ENCODE data around the gene AGBL1.

The AGBL1 gene

GRCh38 chr15:86079508-86080266 is at the start of gene AGBL1:
TSS of gene AGBL1 (plus strand) at chr15:86079871.
- DNase-seq (ENCODE audit: low read depth), result no peak

- DNase-seq (ENCODE audit: low read depth), result no peak
Observed at GRCh38 chr15:86034904-86035303, 44.8 kb upstream of the AGBL1 start.

GRCh38 chr15:86036243-86036642 is 43.4 kb upstream of the AGBL1 start:
- DNase-seq (ENCODE audit: low read depth), result no peak

- no peak for DNase-seq (ENCODE audit: low read depth)
Observed at GRCh38 chr15:86038491-86038890, 41.2 kb upstream of the AGBL1 start.

- no peak for DNase-seq (ENCODE audit: low read depth)
Observed at GRCh38 chr15:86040356-86041033, 39.2 kb upstream of the AGBL1 start.

- DNase-seq (ENCODE audit: low read depth), result no peak
Observed at GRCh38 chr15:86041399-86041798, 38.3 kb upstream of the AGBL1 start.

GRCh38 chr15:86042226-86042625 is 37.4 kb upstream of the AGBL1 start:
- DNase-seq (ENCODE audit: low read depth), result no peak

- no peak for DNase-seq (ENCODE audit: low read depth)
Observed at GRCh38 chr15:86044981-86045380, 34.7 kb upstream of the AGBL1 start.

- no peak for DNase-seq (ENCODE audit: low read depth)
Observed at GRCh38 chr15:86054338-86054737, 25.3 kb upstream of the AGBL1 start.

GRCh38 chr15:86055688-86056087 is 24.0 kb upstream of the AGBL1 start:
- DNase-seq (ENCODE audit: low read depth), result no peak

GRCh38 chr15:86059851-86060250 is 19.8 kb upstream of the AGBL1 start:
- no peak for DNase-seq (ENCODE audit: low read depth)

GRCh38 chr15:86060674-86061073 is 19.0 kb upstream of the AGBL1 start:
- DNase-seq (ENCODE audit: low read depth), result no peak

- DNase-seq (ENCODE audit: low read depth), result no peak
Observed at GRCh38 chr15:86061581-86061980, 18.1 kb upstream of the AGBL1 start.

- no peak for DNase-seq (ENCODE audit: low read depth)
Observed at GRCh38 chr15:86062646-86063243, 16.9 kb upstream of the AGBL1 start.

- no peak for DNase-seq (ENCODE audit: low read depth)
Observed at GRCh38 chr15:86063356-86064095, 16.1 kb upstream of the AGBL1 start.

- no peak for DNase-seq (ENCODE audit: low read depth)
Observed at GRCh38 chr15:86064326-86064725, 15.3 kb upstream of the AGBL1 start.

GRCh38 chr15:86066174-86066834 is 13.4 kb upstream of the AGBL1 start:
- DNase-seq (ENCODE audit: low read depth), result no peak

GRCh38 chr15:86073281-86073680 is 6.4 kb upstream of the AGBL1 start:
- DNase-seq (ENCODE audit: low read depth), result no peak

- no peak for DNase-seq (ENCODE audit: low read depth)
Observed at GRCh38 chr15:86076468-86076867, 3.2 kb upstream of the AGBL1 start.

GRCh38 chr15:86077070-86077469 is 2.6 kb upstream of the AGBL1 start:
- DNase-seq (ENCODE audit: low read depth), result no peak

GRCh38 chr15:86080302-86080701 is 631 bp downstream of the AGBL1 start:
- DNase-seq (ENCODE audit: low read depth), result no peak

All from iris pigment epithelial cell (primary cell).